Activated T-cell treated with anti-CD3 and anti-CD28 coated beads, Interleukin-2, amount 50 U/mL, for 48 hours (primary cell): ENCODE results near the gene CLSTN2.

Experiments
- DNase-seq, 2 experiments: peaks; one replicate each; pipeline ENCODE4 v3.0.0-alpha.2; 2020

Gene CLSTN2

GRCh38 chr3:140296796-140297352, 361.9 kb downstream of the CLSTN2 start:
- DNase-seq, result no peak

- DNase-seq, result no peak
Observed at GRCh38 chr3:140298043-140298442, 363.1 kb downstream of the CLSTN2 start.

DNA sequence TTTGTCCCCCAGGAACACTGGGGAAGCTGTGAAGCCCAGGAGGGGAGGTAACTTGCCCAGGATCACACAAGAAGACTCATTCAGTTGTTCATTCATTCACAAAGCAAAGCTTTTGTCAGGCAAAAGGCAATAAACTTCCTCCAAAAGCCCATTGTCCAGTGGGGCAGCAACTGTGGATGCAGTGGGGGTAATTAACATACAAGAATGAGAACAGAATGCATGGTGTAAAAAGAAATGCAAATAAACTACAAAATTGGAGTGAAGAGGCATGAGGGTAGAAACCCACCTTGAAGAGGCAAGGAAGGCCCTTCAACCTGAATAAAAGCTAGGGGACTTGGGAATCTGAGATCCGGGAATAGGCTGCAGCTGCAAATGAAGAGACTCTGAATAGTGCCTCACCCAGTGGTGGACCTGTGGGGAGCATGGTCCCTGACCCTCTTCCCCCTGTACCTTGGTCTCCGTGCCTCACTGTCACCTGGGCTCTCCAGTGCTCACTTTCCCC, 363.6 kb downstream of the CLSTN2 start:
- DNase-seq, result no peak

DNA sequence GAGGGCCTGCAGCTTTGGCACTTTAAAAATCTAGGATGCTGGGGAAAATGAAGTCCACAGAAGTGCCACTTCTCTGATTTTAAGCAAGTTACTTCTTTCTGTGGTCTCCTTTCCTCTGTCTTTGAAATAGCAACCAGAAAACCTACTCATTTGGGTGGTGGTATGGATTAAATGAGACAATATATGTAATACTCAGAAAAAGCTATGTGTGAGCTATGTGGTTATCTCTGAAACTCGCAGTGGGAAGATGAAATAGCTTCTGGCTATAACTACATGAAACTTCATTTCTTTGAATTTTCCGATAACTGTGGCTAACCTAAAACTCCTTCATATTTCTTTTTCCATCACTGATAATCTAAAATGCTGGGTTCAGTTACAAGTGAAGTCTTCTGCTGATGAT, 368.9 kb downstream of the CLSTN2 start:
- DNase-seq, result no peak

DNA sequence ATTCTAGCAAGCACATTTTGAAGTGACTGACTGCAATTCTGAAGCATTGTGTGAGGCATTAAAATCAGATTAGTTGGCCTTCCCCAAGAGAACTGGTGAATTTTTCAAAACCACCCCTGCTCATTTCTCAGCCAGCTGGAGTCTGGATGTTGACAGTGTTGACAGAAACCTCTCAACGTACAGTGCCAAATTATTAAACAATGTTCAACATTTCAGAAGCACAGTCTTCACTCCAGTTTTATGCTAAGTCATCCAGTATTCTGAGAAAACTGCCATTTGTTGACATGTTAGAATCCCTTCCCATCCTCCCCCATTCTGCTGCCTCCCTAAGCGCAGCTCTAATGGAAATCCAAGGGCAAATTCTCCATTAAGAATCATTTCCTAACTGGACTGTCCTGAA, 373.6 kb downstream of the CLSTN2 start:
- DNase-seq, result no peak

DNA sequence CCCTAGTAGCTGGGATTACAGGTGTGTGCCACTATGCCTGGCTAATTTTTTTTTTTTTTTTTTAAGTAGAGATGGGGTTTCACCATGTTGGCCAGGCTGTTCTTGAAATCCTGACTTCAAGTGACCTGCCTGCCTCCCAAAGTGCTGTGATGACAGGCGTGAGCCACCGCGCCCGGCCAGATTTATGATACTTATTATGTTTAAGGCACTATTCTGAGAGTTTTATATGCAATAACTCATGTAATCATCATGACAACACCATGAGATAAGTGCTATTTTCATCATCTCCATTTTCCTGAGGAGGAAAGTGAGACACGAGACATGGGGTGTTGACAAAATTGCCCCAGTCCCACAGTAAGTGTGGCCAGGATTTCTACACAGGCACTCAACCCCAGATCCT, 376.4 kb downstream of the CLSTN2 start:
- no peak for DNase-seq

DNA sequence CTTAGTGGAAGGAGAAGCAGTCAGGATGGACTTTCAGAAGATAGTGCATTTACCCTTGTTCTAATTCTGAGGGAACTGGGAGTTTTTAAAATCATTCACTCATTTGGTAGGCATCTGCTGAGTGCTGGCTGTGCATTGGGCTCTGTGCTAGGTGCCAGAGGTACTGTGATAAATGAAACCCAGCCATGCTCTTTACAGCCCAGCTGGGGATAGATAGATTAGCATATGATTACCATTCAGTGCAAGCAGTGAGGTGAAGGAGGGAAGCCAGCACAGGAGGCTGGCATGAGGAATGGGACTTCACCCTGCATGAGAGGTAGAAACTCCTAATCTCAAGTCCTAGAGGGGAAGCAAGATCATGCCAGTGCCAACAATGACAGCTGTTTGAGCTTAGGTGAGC, 381.0 kb downstream of the CLSTN2 start:
- DNase-seq, result no peak

DNA sequence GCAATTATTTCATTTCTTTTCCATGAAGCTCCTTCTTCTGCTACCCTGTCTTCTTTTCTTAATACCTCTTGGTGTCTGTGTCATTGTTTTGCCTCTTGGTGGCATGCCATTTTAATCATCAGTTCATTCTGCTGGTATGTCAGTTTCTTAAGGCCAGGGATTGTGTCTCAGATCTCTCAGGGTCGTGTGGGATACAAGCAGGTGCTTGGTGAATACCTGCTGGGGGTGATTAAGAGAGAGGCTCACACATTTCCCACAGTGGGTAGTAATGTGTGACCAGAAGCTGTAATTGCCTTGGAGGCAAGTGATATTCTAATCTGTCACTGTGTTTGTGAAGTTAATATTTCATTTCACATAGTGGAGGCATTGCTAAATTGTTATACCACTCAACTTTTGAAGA, 381.5 kb downstream of the CLSTN2 start:
- DNase-seq, result no peak

DNA sequence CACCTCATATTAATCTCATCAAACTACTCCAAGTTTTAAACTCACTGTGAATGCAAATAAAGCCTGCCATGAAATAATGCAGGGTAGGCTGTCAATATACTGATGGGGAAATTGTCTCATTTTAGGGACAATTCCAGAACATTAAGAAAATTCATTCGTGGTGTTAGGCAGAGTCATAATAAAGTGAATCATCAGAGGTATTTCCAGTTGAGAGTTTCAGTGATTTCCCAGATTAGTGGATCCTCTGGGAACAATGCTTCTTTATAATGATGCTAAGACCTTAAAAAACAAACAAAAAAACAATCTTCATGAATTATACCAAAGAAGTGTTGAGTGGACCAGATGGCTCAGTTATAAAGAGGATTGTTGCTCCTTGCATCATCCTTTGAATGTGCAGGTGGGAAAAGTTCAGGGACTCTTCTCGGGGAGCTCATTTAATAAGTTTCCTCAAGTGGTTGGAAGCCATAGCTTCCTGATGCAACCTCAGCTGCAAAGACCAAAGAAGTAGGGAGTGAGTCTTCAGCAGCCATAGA, 381.9 kb downstream of the CLSTN2 start:
- no peak for DNase-seq

GRCh38 chr3:140319739-140320138, 384.8 kb downstream of the CLSTN2 start:
- DNase-seq, result no peak

DNA sequence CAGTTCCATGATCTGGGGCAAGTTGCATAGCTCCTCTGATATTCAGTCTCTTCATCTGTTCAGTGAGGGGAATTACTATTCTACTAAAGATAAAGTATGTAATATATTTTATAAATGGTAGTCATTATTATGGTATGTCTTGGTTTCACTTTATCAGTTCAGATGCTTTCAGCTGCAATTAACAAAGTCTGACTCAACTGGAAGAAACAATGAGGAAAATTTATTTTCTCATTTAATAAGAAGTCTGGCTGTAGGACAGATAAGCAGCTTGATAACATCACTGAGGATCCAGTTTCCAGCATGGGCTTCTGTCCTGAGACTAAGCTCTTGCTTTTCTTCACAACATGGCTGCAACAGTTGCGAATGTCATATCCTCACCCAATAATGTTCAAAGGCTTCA, 388.6 kb downstream of the CLSTN2 start:
- DNase-seq, result no peak

- DNase-seq, result no peak
Observed at GRCh38 chr3:140332131-140332530, 397.1 kb downstream of the CLSTN2 start.

DNA sequence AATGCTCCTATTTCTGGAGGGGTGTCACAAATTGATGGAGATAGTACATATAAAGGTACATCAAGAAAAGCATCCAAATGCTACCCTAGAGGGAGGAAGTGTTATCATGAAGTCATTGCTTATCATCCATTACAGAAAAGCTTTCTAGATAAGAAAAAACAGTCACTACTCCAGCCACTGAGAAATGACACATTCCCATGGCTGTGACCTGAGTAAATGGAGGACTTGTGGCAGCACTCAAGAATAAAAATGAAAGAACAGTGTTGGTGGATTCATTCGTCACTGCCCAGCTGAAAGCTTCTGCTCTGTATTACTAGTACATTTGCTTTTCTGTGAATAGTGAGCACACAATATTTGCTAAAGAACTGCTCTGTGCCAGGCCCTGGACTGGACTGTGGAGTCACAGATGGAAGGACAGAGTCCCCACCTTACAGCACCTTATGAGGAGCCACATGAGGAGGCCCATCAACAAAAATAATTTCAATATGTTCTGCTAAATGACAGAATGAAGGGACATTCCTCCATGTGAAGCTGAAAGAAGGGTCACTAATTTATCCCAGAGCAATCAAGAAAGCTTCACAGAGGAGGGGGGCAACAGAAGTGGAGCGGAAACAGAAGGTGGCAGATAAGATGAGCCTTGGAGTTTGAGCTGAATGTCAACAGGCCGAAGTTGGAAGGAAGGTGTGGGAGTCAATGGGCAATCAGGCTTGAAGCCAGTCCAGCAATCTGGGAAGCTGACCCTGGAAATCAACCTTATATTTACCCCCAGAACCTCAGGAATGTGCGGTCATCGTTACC, 399.3 kb downstream of the CLSTN2 start:
- DNase-seq, result no peak

- DNase-seq, result no peak
Observed at GRCh38 chr3:140336465-140336864, 401.5 kb downstream of the CLSTN2 start.

DNA sequence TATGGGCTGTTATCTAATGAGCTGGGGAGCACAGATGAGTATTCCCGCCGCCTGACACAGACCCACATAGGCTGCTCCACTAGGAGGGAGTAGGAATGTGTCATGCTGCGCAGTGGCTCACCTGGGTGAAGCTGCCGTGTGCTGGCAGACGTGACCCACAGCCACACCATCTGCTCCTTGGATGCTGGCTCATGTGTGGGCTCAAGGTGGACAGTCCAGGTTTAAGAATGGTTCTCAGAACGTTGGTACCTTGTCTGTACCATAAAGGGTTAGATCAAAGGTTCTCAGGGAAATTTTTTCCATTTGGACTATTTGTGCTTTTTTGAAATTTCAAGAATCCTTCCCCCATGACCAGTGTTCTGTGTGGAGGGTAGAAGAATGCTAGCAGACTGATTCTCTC, 403.9 kb downstream of the CLSTN2 start:
- no peak for DNase-seq

GRCh38 chr3:140341203-140341602, 406.2 kb downstream of the CLSTN2 start:
- no peak for DNase-seq

DNA sequence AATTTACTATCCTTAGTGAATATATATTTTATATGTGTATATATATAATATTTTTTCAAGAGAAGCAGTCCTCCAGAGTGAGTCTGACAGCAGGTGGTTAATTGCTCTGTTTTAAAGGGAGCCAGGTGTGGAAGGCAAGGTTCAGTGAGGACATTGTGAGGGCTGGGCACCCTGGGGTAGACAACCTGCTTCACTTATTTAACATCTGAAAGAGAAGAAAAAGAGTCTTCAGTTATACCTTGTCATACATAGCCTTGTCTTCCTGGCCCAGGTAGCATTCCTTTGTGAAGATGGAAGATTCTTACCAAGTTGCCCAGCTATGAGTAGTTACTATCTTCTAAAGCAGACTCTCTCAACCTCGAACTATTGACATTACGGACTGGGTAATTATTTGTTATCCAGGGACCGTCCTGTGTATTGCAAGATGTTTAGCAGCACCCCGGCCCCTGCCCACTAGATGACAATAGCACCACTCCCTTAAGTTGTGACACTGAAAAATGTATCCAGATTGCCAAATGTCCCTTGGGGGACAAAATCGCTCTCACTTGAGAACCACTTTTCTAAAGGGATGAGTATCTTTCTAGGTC, 406.9 kb downstream of the CLSTN2 start:
- DNase-seq, result no peak

DNA sequence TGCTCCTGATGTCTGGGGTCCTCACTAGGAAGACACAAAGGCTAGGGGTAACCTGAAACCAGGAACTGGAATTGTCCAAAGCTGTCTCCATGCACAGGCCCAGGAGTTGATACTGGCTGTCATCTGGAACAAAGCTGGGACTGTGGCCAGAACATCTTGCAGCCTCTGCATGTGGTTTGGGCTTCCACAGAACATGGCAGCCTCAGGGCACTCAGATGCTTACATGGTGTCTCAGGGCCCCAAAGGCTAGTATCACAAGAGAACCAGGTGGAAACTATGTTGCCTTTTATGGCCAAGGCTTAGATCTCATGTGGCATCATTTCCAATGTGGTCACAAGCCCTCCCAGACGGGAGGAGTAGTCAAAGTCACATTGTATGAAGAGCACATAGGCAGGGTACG, 407.7 kb downstream of the CLSTN2 start:
- DNase-seq, result no peak

DNA sequence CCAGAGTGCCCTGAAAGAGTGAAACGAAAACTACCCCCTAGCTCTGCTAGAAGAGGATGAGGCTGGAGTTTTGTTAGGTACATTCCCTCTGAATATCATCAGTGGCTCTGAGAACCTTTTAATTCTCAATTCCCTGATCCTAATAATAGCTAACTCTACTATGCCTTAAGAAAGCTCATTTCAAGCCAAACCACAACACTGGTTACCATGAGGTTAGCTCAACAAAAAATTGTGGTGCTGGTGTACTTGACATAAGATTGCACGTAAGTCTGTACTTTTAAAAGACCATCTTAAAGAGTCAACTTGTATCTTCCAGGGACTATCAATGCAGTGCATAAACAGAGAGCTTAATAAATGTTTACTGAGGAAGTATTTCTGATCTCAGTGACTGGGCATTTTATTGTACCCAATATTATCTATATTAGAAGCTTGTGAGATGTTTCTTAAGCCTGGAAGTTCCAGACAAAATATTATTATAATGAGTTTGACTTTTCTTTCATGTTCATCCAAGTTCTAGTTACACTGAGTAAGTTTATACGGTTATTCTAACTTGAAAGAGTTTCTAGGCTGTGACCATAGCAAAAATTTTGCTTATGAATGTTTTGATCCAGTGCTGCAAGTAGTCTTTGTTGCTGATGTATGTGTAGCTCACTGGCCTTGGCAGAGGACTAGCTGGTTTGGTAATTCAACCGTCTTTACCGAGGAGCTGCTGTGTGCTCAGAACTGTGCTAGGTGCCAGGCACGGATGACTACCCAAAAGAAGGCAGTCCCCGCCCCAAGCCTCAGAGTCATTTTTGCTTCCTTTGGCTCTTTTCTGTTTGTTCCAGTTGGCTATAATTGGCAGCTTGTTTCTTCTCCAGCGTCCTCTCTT, 408.5 kb downstream of the CLSTN2 start:
- no peak for DNase-seq

- DNase-seq, result no peak
Observed at GRCh38 chr3:140344082-140344454, 409.1 kb downstream of the CLSTN2 start.

- DNase-seq, result no peak
Observed at GRCh38 chr3:140344601-140345205, 409.7 kb downstream of the CLSTN2 start.

DNA sequence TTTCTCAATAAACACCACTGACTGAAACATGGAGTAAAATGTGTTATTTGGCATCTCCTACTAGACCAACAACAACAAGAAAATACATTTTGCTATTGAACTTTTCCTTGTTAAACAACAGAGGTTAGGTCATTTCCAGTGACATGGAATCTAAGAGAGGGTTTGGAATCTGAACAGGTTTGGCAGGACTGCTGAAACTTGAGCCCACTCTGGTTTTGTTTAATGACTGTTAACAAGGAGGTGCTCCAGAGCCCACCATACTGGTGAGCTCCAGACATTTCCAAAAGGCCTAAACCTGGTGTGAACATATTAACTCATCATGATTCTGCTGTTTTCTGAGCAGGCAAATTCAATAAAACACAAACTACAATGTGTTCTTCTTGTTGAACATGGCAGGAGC, 412.2 kb downstream of the CLSTN2 start:
- DNase-seq, result no peak

GRCh38 chr3:140349938-140350337, 415.0 kb downstream of the CLSTN2 start:
- DNase-seq, result no peak
